Lower leg skin (tissue), 4 donors: ENCODE results near the gene KRTAP5-11. TPM values are rescaled to one million over a fixed set of nuclear protein-coding genes. Genes with fewer than 3 reads are reported as not detected.
"Not testable (repeated sequence)": the region's sequence is repeated elsewhere in the genome, so short reads cannot be mapped to it uniquely, and the experiment has no call there.

Experiments
- DNase-seq, 2 donors: peaks; one replicate each; pipeline ENCODE4 v3.0.0-alpha.2; 2019; ENCODE audit warnings: low spot score in 2 of 2
- H3K4me3 ChIP-seq: fragments of 200-600 bp; sonication (generic); 2 replicates; pipeline ENCODE4 v1.5.1; 2017; ENCODE audit warnings: mild to moderate bottlenecking, low read depth; ENCODE audit not compliant: poor library complexity, severe bottlenecking
- CTCF ChIP-seq, 3 donors: fragments of 450-650 bp; IDR thresholded peaks; one replicate each; pipeline ENCODE4 v1.5.1; 2016; ENCODE audit warnings: antibody characterized with exemption in 3 of 3, mild to moderate bottlenecking in 3 of 3, moderate library complexity in 2 of 3
- POLR2A ChIP-seq, 2 donors: fragments of 450-650 bp; IDR thresholded peaks; one replicate each; pipeline ENCODE4 v1.6.1; 2016 to 2017; ENCODE audit warnings: antibody characterized with exemption in 2 of 2, mild to moderate bottlenecking in 1 of 2, moderate library complexity in 1 of 2
- WGBS, 2 donors: methylation state at CpG; one replicate each; pipeline ENCODE4 v1.1.5; 2018; 5-methylcytosine and 5-hydroxymethylcytosine counted together
- intact Hi-C: fragments of 100-400 bp; cut with DNase I; formaldehyde crosslinking; loops from one replicate; pipeline ENCODE4 v1.15.0; 2023; ENCODE audit warnings: low total_unique reads
- total RNA-seq, 4 donors: library from RNA; depleted of rRNA; stranded (reverse); fragments of >200 nt; gene quantifications; one replicate each; pipeline ENCODE4 v1.1.0, GENCODE V29; 2016

The KRTAP5-11 gene
- 1 to 10 TPM in 1 of 4 donors, not detected in 3; 9.5 TPM for total RNA-seq

- 53 to 77% methylated on average over 3 of the region's 3 CpGs for WGBS, 2 donors
- TF ChIP-seq CTCF (IDR thresholded peaks at IDR 0.05) = no peak
- no peak for TF ChIP-seq POLR2A (IDR thresholded peaks at IDR 0.05)
Observed at GRCh38 chr11:71582309-71582895, at the start of gene KRTAP5-11. KRTAP5-11 (minus strand) TSS chr11:71582875; CDS start chr11:71582837, 38 bp downstream.

GRCh38 chr11:71631551-71631950 is 48.9 kb upstream of the KRTAP5-11 start:
- H3K4me3 ChIP-seq, intact Hi-C loops, DNase-seq: not testable (repeated sequence)
- WGBS, 2 donors = 84 to 92% methylated on average over 9 to 17 of the region's 18 CpGs

More at GRCh38 chr11:71582309-71582895, at the start of gene KRTAP5-11:
- H3K4me3 ChIP-seq = no peak within 1 kb of the TSS
- DNase-seq = no peak
- intact Hi-C loops = no loop called here

GRCh38 chr11:71630071-71630470 is 47.4 kb upstream of the KRTAP5-11 start:
- WGBS, 2 donors = 68 to 77% methylated on average over 1 of the region's 1 CpG
- intact Hi-C loops, H3K4me3 ChIP-seq: not testable (repeated sequence)

GRCh38 chr11:71628943-71629342 is 46.3 kb upstream of the KRTAP5-11 start:
- DNase-seq, intact Hi-C loops, H3K4me3 ChIP-seq: not testable (repeated sequence)
- WGBS, 2 donors = 90% methylated on average over 21 of the region's 21 CpGs

More at GRCh38 chr11:71630071-71630470, 47.4 kb upstream of the KRTAP5-11 start:
- DNase-seq = not testable (repeated sequence)

- intact Hi-C loops, H3K4me3 ChIP-seq, DNase-seq: not testable (repeated sequence)
- 77 to 80% methylated on average over 11 of the region's 11 CpGs for WGBS, 2 donors
Observed at GRCh38 chr11:71623226-71623625, 40.6 kb upstream of the KRTAP5-11 start.

- WGBS, 2 donors = 92 to 94% methylated on average over 14 of the region's 14 CpGs
- H3K4me3 ChIP-seq, DNase-seq, intact Hi-C loops: not testable (repeated sequence)
Observed at GRCh38 chr11:71622561-71622960, 39.9 kb upstream of the KRTAP5-11 start.

GRCh38 chr11:71615003-71615402 is 32.3 kb upstream of the KRTAP5-11 start:
- WGBS, 2 donors = 52 to 68% methylated on average over 11 of the region's 12 CpGs
- intact Hi-C loops, H3K4me3 ChIP-seq: not testable (repeated sequence)
- DNase-seq = peak; percentile 20 to 75

GRCh38 chr11:71614366-71614917 is 31.8 kb upstream of the KRTAP5-11 start:
- H3K4me3 ChIP-seq, intact Hi-C loops: not testable (repeated sequence)
- 52 to 56% methylated on average over 14 to 15 of the region's 15 CpGs for WGBS, 2 donors
- peak in 1 of 2 donors; percentile 53 for DNase-seq

GRCh38 chr11:71613931-71614330 is 31.3 kb upstream of the KRTAP5-11 start:
- DNase-seq = peak in 1 of 2 donors; percentile 82
- 72 to 77% methylated on average over 7 of the region's 7 CpGs for WGBS, 2 donors
- H3K4me3 ChIP-seq, intact Hi-C loops: not testable (repeated sequence)

GRCh38 chr11:71611218-71611910 is 28.7 kb upstream of the KRTAP5-11 start:
- peak in 1 of 2 donors; percentile 9 for DNase-seq
- intact Hi-C loops, H3K4me3 ChIP-seq: not testable (repeated sequence)
- 78 to 81% methylated on average over 21 of the region's 21 CpGs for WGBS, 2 donors

- WGBS, 2 donors = 7 to 10% methylated on average over 2 to 12 of the region's 21 CpGs
Observed at GRCh38 chr11:71608272-71608671, 25.6 kb upstream of the KRTAP5-11 start.

GRCh38 chr11:71607520-71608216 is 25.0 kb upstream of the KRTAP5-11 start:
- intact Hi-C loops, H3K4me3 ChIP-seq: not testable (repeated sequence)
- DNase-seq = peak in 1 of 2 donors; percentile 67
- 3 to 4% methylated on average over 20 to 33 of the region's 59 CpGs for WGBS, 2 donors

More at GRCh38 chr11:71608272-71608671, 25.6 kb upstream of the KRTAP5-11 start:
- H3K4me3 ChIP-seq, intact Hi-C loops: not testable (repeated sequence)
- peak in 1 of 2 donors; percentile 36 for DNase-seq

- 13 to 27% methylated on average over 22 to 33 of the region's 48 CpGs for WGBS, 2 donors
- intact Hi-C loops, H3K4me3 ChIP-seq: not testable (repeated sequence)
- DNase-seq = peak in 1 of 2 donors; percentile 76
Observed at GRCh38 chr11:71606853-71607519, 24.3 kb upstream of the KRTAP5-11 start.
